Activated T-cell treated with anti-CD3 and anti-CD28 coated beads for 48 hours (primary cell): ENCODE results near the gene HIF3A.
"Not testable (repeated sequence)": the region's sequence is repeated elsewhere in the genome, so short reads cannot be mapped to it uniquely, and the experiment has no call there.

Experiments used
- DNase-seq: peaks from one replicate; pipeline ENCODE4 v3.0.0-alpha.2; 2020; ENCODE audit warnings: low read depth

The HIF3A gene

DNA sequence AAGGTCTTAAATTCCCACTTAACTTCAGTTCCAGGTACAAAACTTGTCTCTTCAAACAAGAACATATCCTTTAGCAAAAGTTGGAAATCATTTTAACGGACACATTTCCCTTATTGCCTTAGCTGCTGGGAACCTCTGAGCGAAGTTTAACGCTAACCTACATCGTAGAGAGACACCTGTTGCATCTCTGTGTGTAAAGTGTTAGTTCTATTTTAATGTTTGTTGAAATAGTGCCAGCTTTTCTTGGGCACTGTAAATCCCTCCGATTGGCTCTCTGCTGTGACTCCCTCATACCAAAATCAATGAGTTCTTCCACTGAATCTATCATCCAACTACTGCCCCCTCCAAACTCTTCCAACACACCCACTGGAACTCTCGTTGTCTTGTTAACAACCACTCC lies 2.3 kb upstream of the HIF3A start:
- DNase-seq = no peak

GRCh38 chr19:46295401-46296201 lies 1.2 kb upstream of the HIF3A start:
- no peak for DNase-seq

GRCh38 chr19:46296202-46296480 lies 701 bp upstream of the HIF3A start:
- DNase-seq = no peak

DNA sequence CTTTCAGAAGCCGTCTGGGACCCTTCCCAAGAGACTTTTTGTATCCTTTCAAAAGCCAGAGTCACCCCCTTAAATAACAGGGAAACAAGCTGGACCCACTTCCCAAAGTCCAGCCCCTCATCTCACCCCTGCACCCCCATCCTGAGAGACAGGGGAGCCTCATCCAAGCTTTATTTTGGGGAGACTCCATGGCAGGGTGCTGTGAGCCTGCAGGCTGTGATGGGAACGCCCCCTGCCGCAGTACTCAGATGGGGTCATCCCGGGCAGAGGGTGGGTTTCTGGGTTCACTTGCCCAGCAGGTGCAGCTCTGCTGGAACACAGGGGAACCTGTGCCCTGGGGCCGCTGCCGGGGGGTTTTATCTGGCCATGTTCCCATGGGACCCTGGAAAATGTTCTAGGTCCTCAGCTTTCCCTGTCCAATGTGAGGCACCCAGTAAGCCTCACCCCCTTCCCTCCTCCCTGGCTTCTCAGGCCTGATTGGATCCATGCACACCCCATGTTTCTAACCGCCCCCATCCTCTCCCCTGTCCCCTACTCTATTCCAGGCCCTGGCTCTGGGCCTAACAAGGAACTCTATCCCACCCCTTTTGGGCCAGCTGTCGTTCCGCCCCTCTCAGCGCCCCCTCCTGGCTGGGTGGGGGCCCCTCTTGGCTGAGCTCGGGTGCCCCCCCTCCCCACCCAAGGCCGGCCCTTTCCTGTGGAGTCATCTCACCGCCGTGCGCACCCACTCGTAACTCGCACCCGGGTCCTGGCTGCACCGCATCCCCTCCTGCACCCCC lies 1.0 kb downstream of the HIF3A start:
- DNase-seq = no peak

GRCh38 chr19:46298479-46299003 lies 1.7 kb downstream of the HIF3A start:
- no peak for DNase-seq

GRCh38 chr19:46299004-46299509 lies 2.2 kb downstream of the HIF3A start:
- no peak for DNase-seq

GRCh38 chr19:46299695-46300094 lies 2.9 kb downstream of the HIF3A start:
- DNase-seq = no peak

GRCh38 chr19:46303322-46303690 lies 6.5 kb downstream of the HIF3A start:
- no peak for DNase-seq

- DNase-seq = no peak
Observed at GRCh38 chr19:46303691-46304397, 7.0 kb downstream of the HIF3A start.

DNA sequence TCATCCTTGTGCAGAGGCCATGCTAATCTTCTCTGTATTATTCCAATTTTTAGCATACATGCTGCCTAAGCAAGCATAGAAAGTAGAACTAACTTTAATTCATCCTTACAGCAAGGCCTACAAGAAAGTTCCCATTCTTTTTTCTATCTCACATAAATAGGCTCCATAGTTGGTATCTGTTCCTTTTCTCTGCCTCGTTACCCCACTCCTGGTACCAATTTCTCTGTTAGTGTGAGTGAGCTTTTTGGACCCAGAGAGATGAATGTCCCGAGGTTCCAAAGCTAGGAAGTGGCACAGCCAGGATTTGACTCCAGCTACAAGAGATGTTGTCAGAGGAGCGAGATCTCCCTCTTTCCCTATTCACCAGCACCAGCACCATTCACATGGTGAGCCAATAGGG lies 9.7 kb downstream of the HIF3A start:
- no peak for DNase-seq

DNA sequence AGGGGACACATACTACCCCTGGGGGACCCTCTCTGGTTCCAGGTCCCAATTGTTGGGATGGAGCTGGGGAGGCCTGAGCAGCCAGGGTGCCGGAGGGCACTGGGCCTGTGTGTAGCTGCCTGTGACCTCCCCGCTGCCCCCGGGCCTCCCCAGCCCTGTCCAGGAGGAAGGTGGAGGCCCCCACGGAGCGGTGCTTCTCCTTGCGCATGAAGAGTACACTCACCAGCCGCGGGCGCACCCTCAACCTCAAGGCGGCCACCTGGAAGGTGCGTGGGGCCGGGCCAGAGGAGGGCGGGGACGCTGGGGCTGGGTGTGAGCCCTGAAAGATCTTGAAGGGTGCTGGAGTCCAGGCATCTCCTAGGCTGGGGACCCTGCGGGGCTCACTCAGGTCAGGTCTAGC lies 11.7 kb downstream of the HIF3A start:
- no peak for DNase-seq

- no peak for DNase-seq
Observed at GRCh38 chr19:46309056-46309455, 12.2 kb downstream of the HIF3A start.

DNA sequence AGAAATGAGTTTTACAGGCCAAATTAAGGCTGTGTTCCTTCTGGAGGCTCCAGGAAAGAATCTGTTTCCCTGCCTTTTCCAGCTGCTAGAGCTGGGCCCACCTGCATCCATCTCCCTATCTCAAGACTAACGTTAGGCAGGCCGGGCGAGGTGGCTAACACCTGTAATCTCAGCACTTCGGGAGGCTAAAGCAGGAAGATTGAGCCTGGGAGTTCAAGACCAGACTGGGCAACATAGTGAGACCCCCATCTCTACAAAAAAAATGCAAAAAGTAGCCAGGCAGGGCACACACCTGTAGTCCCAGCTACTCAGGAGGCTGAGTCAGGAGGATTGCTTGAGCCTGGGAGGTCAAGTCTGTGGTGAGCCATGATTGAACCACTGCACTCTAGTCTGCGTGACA lies 14.6 kb downstream of the HIF3A start:
- no peak for DNase-seq

- DNase-seq = not testable (repeated sequence)
Observed at GRCh38 chr19:46313540-46314469, 17.0 kb downstream of the HIF3A start.

- DNase-seq = no peak
Observed at GRCh38 chr19:46317339-46317738, 20.5 kb downstream of the HIF3A start.

- no peak for DNase-seq
Observed at GRCh38 chr19:46319613-46320012, 22.8 kb downstream of the HIF3A start.

GRCh38 chr19:46320559-46320958 lies 23.7 kb downstream of the HIF3A start:
- DNase-seq = no peak

GRCh38 chr19:46321653-46322052 lies 24.8 kb downstream of the HIF3A start:
- no peak for DNase-seq

GRCh38 chr19:46323227-46323626 lies 26.4 kb downstream of the HIF3A start:
- DNase-seq = not testable (repeated sequence)

- no peak for DNase-seq
Observed at GRCh38 chr19:46324277-46324676, 27.4 kb downstream of the HIF3A start.

DNA sequence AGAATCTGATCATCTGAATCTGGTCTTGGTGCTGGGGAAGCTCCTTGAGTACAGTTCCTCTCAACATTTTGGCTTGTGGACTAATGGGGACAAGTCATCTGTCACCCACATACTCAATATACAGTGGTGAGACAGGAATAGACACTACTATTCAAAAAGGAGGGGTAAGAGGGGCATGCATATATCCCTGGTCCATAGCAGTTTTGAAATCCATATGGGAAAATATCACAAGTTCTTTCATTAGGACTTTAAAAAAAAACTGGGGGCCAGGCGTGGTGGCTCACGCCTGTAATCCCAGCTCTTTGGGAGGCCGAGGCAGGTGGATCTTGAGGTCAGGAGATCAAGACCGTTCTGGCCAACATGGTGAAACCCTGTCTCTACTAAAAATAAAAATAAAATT lies 29.8 kb downstream of the HIF3A start:
- no peak for DNase-seq

DNA sequence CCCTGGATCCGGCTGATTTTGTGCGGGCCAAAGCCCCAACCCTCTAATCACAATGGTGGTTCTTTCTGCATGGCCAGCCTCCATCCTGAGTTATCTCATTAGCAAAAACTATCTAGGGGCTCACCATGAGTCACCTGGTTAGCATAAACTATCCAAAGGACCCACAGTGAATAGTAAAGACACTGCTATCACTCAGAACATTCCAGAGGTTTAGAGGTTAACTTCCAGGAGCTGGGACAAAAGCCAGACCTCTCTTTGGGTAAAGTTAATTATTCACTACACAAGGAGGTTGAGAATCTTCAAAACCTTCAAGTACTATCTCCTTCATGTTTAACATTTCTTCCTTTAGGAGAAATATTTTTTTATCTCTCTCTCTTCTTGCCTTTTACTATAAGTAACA lies 31.2 kb downstream of the HIF3A start:
- DNase-seq = no peak
